Stimulated activated CD4-positive, alpha-beta T cell treated with anti-CD3 and anti-CD28 coated beads, TNF-alpha, amount 100 ng/mL, for 4 hours (primary cell): Measurements from ENCODE around the gene NAT16.
"Not testable (repeated sequence)": the region's sequence is repeated elsewhere in the genome, so short reads cannot be mapped to it uniquely, and the experiment has no call there.

Source experiments
- DNase-seq, 3 experiments: peaks; one replicate each; pipeline ENCODE4 v3.0.0-alpha.2; 2020; ENCODE audit warnings: low read depth in 3 of 3

Gene NAT16

GRCh38 chr7:101156866-101157589 lies 23.1 kb downstream of the NAT16 start:
- DNase-seq: no peak

GRCh38 chr7:101156277-101156676 lies 23.8 kb downstream of the NAT16 start:
- DNase-seq: no peak

GRCh38 chr7:101155303-101155702 lies 24.8 kb downstream of the NAT16 start:
- DNase-seq: no peak

GRCh38 chr7:101154693-101155102 lies 25.4 kb downstream of the NAT16 start:
- no peak for DNase-seq

GRCh38 chr7:101153969-101154692 lies 26.0 kb downstream of the NAT16 start, which contains the start of gene AP1S1:
Gene AP1S1 (plus strand): TSS chr7:101154476. CDS start chr7:101154515, 39 bp downstream.
- DNase-seq: peak; percentile 87 to 90 (median 88)

- no peak for DNase-seq
These were observed 28.0 kb downstream of the NAT16 start for GRCh38 chr7:101151908-101152651.

- DNase-seq: no peak
These were observed 39.2 kb downstream of the NAT16 start for GRCh38 chr7:101140746-101141382.

GRCh38 chr7:101140339-101140699 lies 39.8 kb downstream of the NAT16 start:
- DNase-seq: no peak

GRCh38 chr7:101138213-101138870 lies 41.8 kb downstream of the NAT16 start:
- DNase-seq: peak; percentile 54 to 83 (median 82)

GRCh38 chr7:101137651-101138212 lies 42.4 kb downstream of the NAT16 start:
- no peak for DNase-seq

GRCh38 chr7:101134399-101134980 lies 45.6 kb downstream of the NAT16 start:
- DNase-seq: no peak

GRCh38 chr7:101133621-101134398 lies 46.3 kb downstream of the NAT16 start:
- DNase-seq: no peak

GRCh38 chr7:101132626-101133600 lies 47.2 kb downstream of the NAT16 start:
- not testable (repeated sequence) for DNase-seq

GRCh38 chr7:101129603-101130117 lies 50.4 kb downstream of the NAT16 start:
- no peak for DNase-seq

GRCh38 chr7:101128040-101128834 lies 51.9 kb downstream of the NAT16 start:
- no peak for DNase-seq

GRCh38 chr7:101127460-101128039 lies 52.5 kb downstream of the NAT16 start:
- DNase-seq: no peak
